NT2/D1 (cell line): Measurements from ENCODE around the gene PCYOX1L.

Experiments used
- DNase-seq: peaks from one replicate; pipeline ENCODE4 v3.0.0-alpha.2; 2011; ENCODE audit warnings: low read depth, low spot score
- H3K27me3 ChIP-seq: 2 replicates; pipeline ENCODE4 v1.6.0; 2011; ENCODE audit warnings: mild to moderate bottlenecking; ENCODE audit not compliant: insufficient read length, insufficient read depth
- H3K36me3 ChIP-seq: 2 replicates; pipeline ENCODE4 v1.6.1; 2011; ENCODE audit warnings: mild to moderate bottlenecking, low read length, mixed read lengths; ENCODE audit not compliant: insufficient read depth, insufficient read length
- H3K4me1 ChIP-seq: 2 replicates; pipeline ENCODE4 v1.5.1; 2011; ENCODE audit not compliant: insufficient read depth, insufficient read length
- H3K4me3 ChIP-seq: 2 replicates; pipeline ENCODE4 v1.5.1; 2011; ENCODE audit warnings: low read depth; ENCODE audit not compliant: insufficient read length
- H3K9ac ChIP-seq: 2 replicates; pipeline ENCODE4 v1.6.0; 2011; ENCODE audit warnings: low read depth; ENCODE audit not compliant: insufficient read length
- H3K9me3 ChIP-seq: 2 replicates; pipeline ENCODE4 v1.5.1; 2011; ENCODE audit warnings: mild to moderate bottlenecking, low read length; ENCODE audit not compliant: insufficient read depth
- SUZ12 ChIP-seq: IDR thresholded peaks from 2 replicates; pipeline ENCODE4 v1.6.1; 2011; ENCODE audit not compliant: insufficient read length, insufficient read depth; ENCODE audit errors: extremely low read depth
- YY1 ChIP-seq: IDR thresholded peaks from 2 replicates; pipeline ENCODE4 v1.6.1; 2011; ENCODE audit not compliant: insufficient read length, insufficient read depth
- ZNF274 ChIP-seq: IDR thresholded peaks from 2 replicates; pipeline ENCODE4 v1.6.1; 2011; ENCODE audit warnings: mild to moderate bottlenecking, low read depth, low read length

Gene PCYOX1L

DNA sequence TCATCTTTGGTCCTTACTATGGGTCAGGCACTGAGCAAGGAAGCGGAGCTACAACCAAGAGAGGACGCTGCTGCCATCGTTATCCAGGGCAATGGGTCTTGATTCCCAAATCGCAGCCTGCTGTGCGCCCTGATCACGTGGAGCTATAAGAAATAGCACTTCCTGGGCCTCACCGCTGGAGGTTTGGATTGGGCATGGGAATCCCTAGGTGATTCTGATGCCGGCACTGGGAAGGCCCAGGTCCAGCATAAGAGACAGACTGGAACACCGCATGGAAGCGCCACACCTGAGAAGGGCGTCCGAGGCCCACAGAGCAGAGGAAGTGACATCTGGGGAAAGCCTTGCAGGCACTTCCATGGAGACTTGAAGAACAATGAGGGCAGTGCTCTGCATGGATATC, 18.3 kb downstream of the PCYOX1L start:
- no peak for DNase-seq
- peaks cover 9% of the 10 kb centered on the region for H3K4me1 ChIP-seq
- H3K9ac ChIP-seq = no peak overlapping the region
- no peak overlapping the region for H3K4me3 ChIP-seq
- no peaks in the 10 kb centered on the region for H3K36me3 ChIP-seq
- H3K9me3 ChIP-seq = no peaks in the 10 kb centered on the region
- no peaks in the 10 kb centered on the region for H3K27me3 ChIP-seq
- TF ChIP-seq SUZ12 (no peak), YY1 (no peak), ZNF274 (no peak)

DNA sequence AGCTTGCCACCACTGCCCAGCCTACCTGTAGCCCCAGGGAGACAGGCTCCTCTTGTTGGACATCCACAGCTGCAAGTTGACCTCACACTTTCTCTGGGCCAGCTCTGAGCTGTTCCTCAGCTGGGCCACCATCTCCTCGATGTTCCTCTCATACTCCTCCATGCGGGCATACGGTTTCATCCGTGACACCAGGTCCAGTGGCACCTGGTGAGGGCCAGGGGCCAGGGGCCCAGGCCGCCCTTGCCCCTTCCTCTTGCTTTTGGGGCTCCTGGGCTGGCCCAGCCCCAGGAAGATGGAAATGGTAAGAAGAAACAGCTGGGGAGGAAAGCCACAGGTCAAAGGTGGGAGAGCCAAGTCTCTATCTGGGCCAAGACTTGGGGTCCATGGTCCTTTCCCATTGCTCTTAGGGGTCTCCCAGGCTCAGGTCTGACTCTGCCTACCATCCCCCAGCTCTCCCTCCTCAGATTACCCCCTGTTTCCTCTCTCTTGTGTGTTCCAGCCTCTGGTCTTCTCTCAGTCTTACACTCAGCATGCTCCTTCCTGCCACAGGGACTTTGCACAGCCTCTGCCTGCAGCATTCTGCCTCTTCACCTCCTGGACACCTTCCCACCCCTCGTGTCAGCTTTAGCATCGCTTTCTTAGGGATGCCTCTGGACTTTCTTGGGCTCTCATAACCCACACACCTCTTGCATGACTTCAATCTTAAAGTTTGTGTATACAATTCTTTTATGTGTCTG, 19.0 kb downstream of the PCYOX1L start:
- no peak overlapping the region for H3K9ac ChIP-seq
- peaks cover 7% of the 10 kb centered on the region for H3K4me1 ChIP-seq
- H3K27me3 ChIP-seq = no peaks in the 10 kb centered on the region
- H3K9me3 ChIP-seq = no peaks in the 10 kb centered on the region
- no peak for DNase-seq
- no peaks in the 10 kb centered on the region for H3K36me3 ChIP-seq
- TF ChIP-seq SUZ12 = no peak
- TF ChIP-seq YY1 = no peak
- TF ChIP-seq ZNF274 = no peak
- no peak overlapping the region for H3K4me3 ChIP-seq

DNA sequence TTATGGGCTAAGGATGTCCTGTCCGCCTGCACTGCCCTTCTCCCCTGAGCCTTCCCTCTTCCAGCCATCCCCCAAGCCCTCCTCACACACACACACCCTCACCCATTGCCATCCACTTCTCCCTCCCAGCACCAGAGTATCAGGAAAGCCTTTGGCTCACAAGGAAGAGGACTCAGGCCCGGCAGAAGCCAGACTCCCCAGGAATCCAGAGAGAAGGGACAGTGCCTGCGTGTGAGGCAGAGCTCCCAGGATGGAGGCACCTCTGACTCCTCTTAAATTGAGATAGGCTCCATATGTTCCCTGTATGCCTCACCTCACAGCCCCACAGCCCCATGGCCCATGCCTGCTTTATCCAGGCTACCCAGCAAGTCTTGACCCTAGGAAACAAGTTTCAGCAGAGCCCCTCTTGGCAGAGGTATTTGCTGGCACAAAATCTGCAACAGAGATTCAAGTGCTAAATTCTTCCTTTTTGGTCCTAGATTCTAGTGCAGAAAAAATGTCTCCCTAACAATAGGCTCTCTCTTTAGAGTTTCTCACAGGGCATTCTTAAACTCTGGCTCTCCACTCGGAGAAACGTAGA, 20.5 kb downstream of the PCYOX1L start:
- no peak for DNase-seq
- no peak for TF ChIP-seq ZNF274
- no peak for TF ChIP-seq YY1
- TF ChIP-seq SUZ12 = no peak

DNA sequence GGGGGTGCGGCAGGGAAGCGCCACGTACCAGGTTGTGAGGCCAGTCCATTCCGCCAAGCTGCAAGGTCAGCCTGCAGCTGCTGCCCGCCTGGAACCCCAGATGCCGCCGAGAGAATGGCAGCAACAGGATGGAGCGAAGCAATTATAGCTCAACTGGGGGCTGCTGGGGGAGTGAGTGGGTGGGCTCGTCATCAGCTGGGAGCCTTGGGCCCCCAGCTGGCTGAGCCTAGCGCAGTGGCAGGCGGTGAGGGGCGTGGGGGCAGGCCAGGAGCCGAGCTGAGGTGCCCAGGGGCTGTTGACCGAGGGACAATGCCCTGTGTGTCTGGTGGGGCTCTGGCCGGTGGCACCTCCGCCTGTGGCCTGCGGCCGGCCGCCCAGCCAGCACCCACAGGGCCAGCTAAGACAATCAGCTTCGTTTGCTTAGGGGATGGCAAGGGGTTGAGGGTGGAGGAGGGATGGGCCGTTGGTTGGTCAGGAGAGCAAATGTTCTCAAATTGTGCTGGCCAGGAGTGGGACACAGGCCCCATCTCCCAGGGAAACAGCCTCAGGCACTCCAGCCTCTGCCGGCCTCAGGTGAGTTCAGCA, 21.4 kb downstream of the PCYOX1L start, which contains the start of gene IL17B:
Gene IL17B (minus strand): TSS at position 116 of the 585 bp plus-strand sequence. CDS start 67 bp downstream, at position 49.
- Histone ChIP-seq H3K27me3 (no peaks in the 10 kb centered on the region), H3K4me3 (no peak within 1 kb of the TSS), H3K9me3 (no peaks in the 10 kb centered on the region), H3K36me3 (no peaks in the 10 kb centered on the region), H3K4me1 (peaks cover 7% of the 10 kb centered on the region), H3K9ac (peak within 1 kb of the TSS; percentile 42)
- DNase-seq = no peak
- TF ChIP-seq YY1 (no peak), SUZ12 (no peak), ZNF274 (no peak)

More for the DNA sequence above, 20.5 kb downstream of the PCYOX1L start:
- H3K36me3 ChIP-seq = no peaks in the 10 kb centered on the region
- no peaks in the 10 kb centered on the region for H3K27me3 ChIP-seq
- no peaks in the 10 kb centered on the region for H3K9me3 ChIP-seq
- H3K4me1 ChIP-seq = peaks cover 7% of the 10 kb centered on the region
- H3K9ac ChIP-seq = no peak overlapping the region
- no peak overlapping the region for H3K4me3 ChIP-seq

DNA sequence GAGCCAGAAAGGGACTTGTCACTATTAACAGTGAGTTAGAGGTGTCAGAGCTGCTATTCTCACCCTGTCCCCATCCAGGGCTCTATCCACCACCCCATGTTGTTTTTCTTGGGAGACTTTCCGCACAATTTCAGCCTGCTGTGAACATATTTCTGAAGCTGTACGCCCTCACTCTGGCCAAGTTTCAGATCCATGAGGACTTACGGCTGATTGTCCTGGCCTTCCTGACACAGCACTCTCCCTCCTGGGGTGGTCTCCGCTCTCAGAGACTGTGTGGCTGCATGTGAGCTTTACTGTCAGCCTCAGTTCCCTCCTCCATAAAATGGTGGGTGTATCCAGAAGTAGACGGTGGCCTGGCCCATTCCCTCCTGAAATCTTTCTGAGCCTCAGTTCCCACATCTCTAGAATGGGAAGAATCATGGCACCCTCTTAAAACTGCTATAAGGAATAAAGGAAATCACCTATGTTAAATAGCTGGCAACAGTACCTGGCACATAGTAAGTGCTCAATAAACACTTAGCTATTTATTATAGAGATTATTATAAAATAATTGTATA, 22.1 kb downstream of the PCYOX1L start:
- Histone ChIP-seq H3K4me1 (peaks cover 7% of the 10 kb centered on the region), H3K4me3 (no peak overlapping the region), H3K27me3 (no peaks in the 10 kb centered on the region), H3K9me3 (no peaks in the 10 kb centered on the region), H3K9ac (peak overlapping the region; percentile 42), H3K36me3 (no peaks in the 10 kb centered on the region)
- DNase-seq = no peak
- no peak for TF ChIP-seq YY1

DNA sequence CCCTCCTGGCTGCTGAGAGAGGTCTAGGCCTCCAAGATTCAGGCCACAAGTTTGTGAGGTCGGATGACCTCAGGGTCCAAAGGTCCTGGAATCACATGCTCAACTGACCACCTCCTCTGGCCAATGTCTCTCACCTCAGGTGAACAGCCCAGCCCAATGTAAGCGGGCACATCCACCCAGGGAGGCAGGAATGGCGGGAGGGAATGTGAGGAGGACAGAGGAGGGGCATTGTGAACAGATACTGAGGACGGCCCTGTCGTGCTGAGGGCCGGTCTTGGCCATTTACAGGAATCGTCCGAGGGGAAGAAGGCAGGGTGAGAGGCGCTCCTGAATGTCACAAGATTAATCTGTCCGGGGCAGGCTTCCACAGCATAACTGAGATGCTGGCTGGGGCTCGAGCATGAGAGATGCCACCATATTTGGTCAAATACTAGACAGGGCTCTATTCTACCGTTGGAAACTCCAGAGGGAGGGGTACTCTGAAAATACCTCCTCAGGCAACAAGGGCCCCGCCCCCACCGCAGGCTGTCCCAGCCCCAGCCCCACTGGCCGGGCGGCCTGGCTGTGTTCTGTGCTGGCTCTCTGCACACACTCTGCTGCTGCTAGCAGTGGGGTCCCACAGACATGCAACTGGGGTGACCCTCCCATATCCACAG, 22.7 kb downstream of the PCYOX1L start:
- no peak overlapping the region for H3K4me3 ChIP-seq
- no peaks in the 10 kb centered on the region for H3K9me3 ChIP-seq
- DNase-seq = no peak

More for the DNA sequence above, 22.7 kb downstream of the PCYOX1L start:
- no peak overlapping the region for H3K9ac ChIP-seq
- peaks cover 7% of the 10 kb centered on the region for H3K4me1 ChIP-seq
- no peaks in the 10 kb centered on the region for H3K27me3 ChIP-seq
- TF ChIP-seq SUZ12 = no peak
- no peak for TF ChIP-seq YY1
- no peak for TF ChIP-seq ZNF274
- H3K36me3 ChIP-seq = no peaks in the 10 kb centered on the region
